GM12878 (cell line): ENCODE results near the gene CMC1. TPM values are rescaled to one million over a fixed set of nuclear protein-coding genes. Genes with fewer than 3 reads are reported as not detected.

Experiments used
- ATAC-seq: fragments of 200-7000 bp; cut with Tn5 transposase; 3 replicates; pipeline ENCODE4 v1.9.1; 2020; ENCODE audit warnings: mild to moderate bottlenecking, moderate library complexity
- BruUV-seq: library from RNA; stranded (reverse); fragments of 400-500 nt; replicated peaks from 2 replicates; lab custom pipeline; 2021; lab: Mats Ljungman, UMichigan
- CTCF ChIA-PET: fragments of 300-600 bp; sonication (Branson Sonifier 250); formaldehyde crosslinking; extraction: SDS; loops from one replicate; lab custom pipeline; 2021; ENCODE audit warnings: inconsistent platforms; lab: Yijun Ruan, JAX
- POLR2A ChIA-PET: fragments of 350-600 bp; formaldehyde crosslinking; extraction: SDS; loops from one replicate; lab custom pipeline; 2021; ENCODE audit warnings: inconsistent platforms; lab: Charles Lee
- RAD21 ChIA-PET: fragments of 300-600 bp; sonication (Branson Sonifier 250); formaldehyde crosslinking; loops from one replicate; lab custom pipeline; 2023; ENCODE audit warnings: antibody characterized with exemption; ENCODE audit not compliant: unreplicated experiment; lab: Charles Lee
- SMC1A ChIA-PET: fragments of 300-600 bp; sonication (Branson Sonifier 250); formaldehyde crosslinking; loops from one replicate; lab custom pipeline; 2023; ENCODE audit not compliant: unreplicated experiment, uncharacterized antibody; lab: Charles Lee
- DNase-seq: peaks from one replicate; pipeline ENCODE4 v3.0.0-alpha.2; 2011; ENCODE audit warnings: low read depth, low spot score
- FAIRE-seq: peaks from 3 replicates; lab custom pipeline; 2011; peaks lifted over from hg19 to GRCh38; lab: Jason Lieb, UNC
- H2AFZ ChIP-seq: 2 replicates; pipeline ENCODE4 v1.6.0; 2011; ENCODE audit warnings: low read depth, low read length, control low read depth; ENCODE audit not compliant: control insufficient read depth
- H3K27ac ChIP-seq: 2 replicates; pipeline ENCODE4 v1.5.1; 2011; ENCODE audit warnings: control low read depth; ENCODE audit not compliant: control insufficient read depth, insufficient read depth
- H3K27me3 ChIP-seq, 2 experiments: replicated peaks in 1 of 2; 2 replicates each; pipeline versions ENCODE4 v1.6.0 to v1.6.1; 2011; ENCODE audit warnings: low read length in 1 of 2; ENCODE audit not compliant: control insufficient read depth in 2 of 2, insufficient read depth in 2 of 2
- H3K36me3 ChIP-seq, 2 experiments: 2 replicates each; pipeline ENCODE4 v1.5.1; 2011; ENCODE audit warnings: low read length in 1 of 2; ENCODE audit not compliant: control insufficient read depth in 2 of 2, insufficient read depth in 2 of 2
- H3K4me1 ChIP-seq: 2 replicates; pipeline ENCODE4 v1.6.1; 2011; ENCODE audit warnings: mild to moderate bottlenecking, low read length, moderate library complexity, mixed read lengths; ENCODE audit not compliant: control insufficient read depth, insufficient read depth
- H3K4me2 ChIP-seq: 2 replicates; pipeline ENCODE4 v1.6.0; 2011; ENCODE audit warnings: control low read depth; ENCODE audit not compliant: control insufficient read depth, insufficient read depth
- H3K4me3 ChIP-seq: fragments of 200-600 bp; sonication (generic); 2 replicates; pipeline ENCODE4 v1.5.1; 2016
- H3K79me2 ChIP-seq: 2 replicates; pipeline ENCODE4 v1.6.0; 2011; ENCODE audit warnings: low read length; ENCODE audit not compliant: control insufficient read depth, insufficient read depth
- H3K9ac ChIP-seq: 2 replicates; pipeline ENCODE4 v1.8.0; 2011; ENCODE audit warnings: low read length, control low read depth, mixed read lengths; ENCODE audit not compliant: control insufficient read depth, insufficient read depth
- H3K9me3 ChIP-seq: replicated peaks from 3 replicates; pipeline ENCODE4 v1.5.1; 2011; ENCODE audit warnings: mild to moderate bottlenecking, low read length; ENCODE audit not compliant: control insufficient read depth, insufficient read depth
- H4K20me1 ChIP-seq: 2 replicates; pipeline ENCODE4 v1.6.0; 2011; ENCODE audit not compliant: control insufficient read depth, insufficient read depth
- BRCA1 ChIP-seq: IDR thresholded peaks from 2 replicates; pipeline ENCODE4 v1.6.1; 2011; ENCODE audit warnings: low read depth, low read length, improper control_type of control experiment
- GATAD2B ChIP-seq: fragments of 450-650 bp; conservative IDR thresholded peaks from 2 replicates; pipeline ENCODE4 v1.6.1; 2017; ENCODE audit warnings: low read depth, mild to moderate bottlenecking, moderate library complexity
- IKZF1 ChIP-seq: fragments of 450-650 bp; conservative IDR thresholded peaks from 2 replicates; pipeline ENCODE4 v1.6.1; 2017; ENCODE audit warnings: antibody characterized with exemption, mild to moderate bottlenecking
- KDM1A ChIP-seq: fragments of 200-600 bp; sonication (generic); IDR thresholded peaks from 2 replicates; pipeline ENCODE4 v1.6.1; 2016; ENCODE audit warnings: borderline replicate concordance
- MXI1 ChIP-seq: fragments of 150-350 bp; IDR thresholded peaks from 2 replicates; pipeline ENCODE4 v1.6.1; 2011; ENCODE audit warnings: low read depth, mild to moderate bottlenecking, inconsistent platforms, low read length, improper control_type of control experiment
- POLR2AphosphoS2 ChIP-seq: IDR thresholded peaks from 2 replicates; pipeline ENCODE4 v1.6.1; 2011; ENCODE audit warnings: low read depth, mild to moderate bottlenecking, low read length, improper control_type of control experiment, moderate library complexity
- SMAD1 ChIP-seq: fragments of 450-650 bp; IDR thresholded peaks from 2 replicates; pipeline ENCODE4 v1.6.1; 2018; ENCODE audit warnings: mild to moderate bottlenecking, low read depth; ENCODE audit not compliant: partially characterized antibody
- TCF3 ChIP-seq: IDR thresholded peaks from 2 replicates; pipeline ENCODE4 v1.6.1; 2012; ENCODE audit warnings: low read depth, mild to moderate bottlenecking, low read length, borderline replicate concordance; ENCODE audit not compliant: insufficient read depth
- ZBED1 ChIP-seq: IDR thresholded peaks from 2 replicates; pipeline ENCODE4 v1.6.1; 2016; ENCODE audit warnings: borderline replicate concordance
- WGBS: methylation state at CpG from one replicate; pipeline ENCODE4 v1.1.6; 2016; ENCODE audit warnings: low lambda C conversion rate; ENCODE audit not compliant: insufficient replicate concordance, insufficient coverage; ENCODE audit errors: missing lambda C conversion rate; 5-methylcytosine and 5-hydroxymethylcytosine counted together
- in situ Hi-C: fragments of 300-500 bp; cut with MboI; formaldehyde crosslinking; loops from 9 replicates; pipeline ENCODE4 v1.14.3; 2018; ENCODE audit warnings: mixed read lengths
- intact Hi-C: fragments of 100-400 bp; cut with micrococcal nuclease; formaldehyde crosslinking; loops from one replicate; pipeline ENCODE4 v1.14.2; 2022; ENCODE audit not compliant: unreplicated experiment
- polyA plus RNA-seq, 11 experiments: library from polyadenylated mRNA; depleted of rRNA in 4 of 11; unstranded in 6 of 11; stranded (reverse) in 5 of 11; fragments of >200 nt; fragmentation: Nextera tagmentation in 4 of 11; fragmentation: Illumina TruSeq in 1 of 11; extraction: Ambion mirVana in 4 of 11; extraction: Trizol in 1 of 11; gene quantifications; 1 replicate in 1 of 11; 2 replicates in 10 of 11; pipeline versions ENCODE4 v1.2.1 to v1.2.3, GENCODE V29; 2011 to 2016; ENCODE audit warnings: inconsistent platforms in 2 of 11, missing spikeins in 2 of 11, low read depth in 1 of 11
- total RNA-seq, 4 experiments: library from RNA; depleted of rRNA in 3 of 4; stranded (reverse); fragments of >200 nt in 3 of 4; fragmentation: Illumina TruSeq in 1 of 4; extraction: Trizol in 1 of 4; gene quantifications; 2 replicates each; pipeline versions ENCODE4 v1.2.1 to v1.2.3, GENCODE V29; 2013 to 2021
- TF ChIP-seq, protein P1 (sequence below): fragments of 450-650 bp; IDR thresholded peaks from 2 replicates; pipeline ENCODE4 v1.6.1; 2017; ENCODE audit warnings: mild to moderate bottlenecking, low read depth, inconsistent platforms; ENCODE audit not compliant: poor library complexity, severe bottlenecking
- TF ChIP-seq, protein P2 (sequence below): IDR thresholded peaks from 2 replicates; pipeline ENCODE4 v1.6.1; 2011; ENCODE audit warnings: low read depth, low read length, improper control_type of control experiment, borderline replicate concordance
- TF ChIP-seq, protein P3 (sequence below): fragments of 450-650 bp; IDR thresholded peaks from 2 replicates; pipeline ENCODE4 v1.6.1; 2016; ENCODE audit warnings: mild to moderate bottlenecking
- TF ChIP-seq, protein P4 (sequence below): fragments of 450-650 bp; IDR thresholded peaks from 2 replicates; pipeline ENCODE4 v1.6.1; 2017; ENCODE audit warnings: mild to moderate bottlenecking, moderate library complexity

Gene CMC1
- total and polyA plus RNA-seq, 10 of the 15 experiments (the other 5 are each of a cell fraction or from before 2014, with no cell fraction given): 12.3 to 118 (median 29.3) TPM

DNA sequence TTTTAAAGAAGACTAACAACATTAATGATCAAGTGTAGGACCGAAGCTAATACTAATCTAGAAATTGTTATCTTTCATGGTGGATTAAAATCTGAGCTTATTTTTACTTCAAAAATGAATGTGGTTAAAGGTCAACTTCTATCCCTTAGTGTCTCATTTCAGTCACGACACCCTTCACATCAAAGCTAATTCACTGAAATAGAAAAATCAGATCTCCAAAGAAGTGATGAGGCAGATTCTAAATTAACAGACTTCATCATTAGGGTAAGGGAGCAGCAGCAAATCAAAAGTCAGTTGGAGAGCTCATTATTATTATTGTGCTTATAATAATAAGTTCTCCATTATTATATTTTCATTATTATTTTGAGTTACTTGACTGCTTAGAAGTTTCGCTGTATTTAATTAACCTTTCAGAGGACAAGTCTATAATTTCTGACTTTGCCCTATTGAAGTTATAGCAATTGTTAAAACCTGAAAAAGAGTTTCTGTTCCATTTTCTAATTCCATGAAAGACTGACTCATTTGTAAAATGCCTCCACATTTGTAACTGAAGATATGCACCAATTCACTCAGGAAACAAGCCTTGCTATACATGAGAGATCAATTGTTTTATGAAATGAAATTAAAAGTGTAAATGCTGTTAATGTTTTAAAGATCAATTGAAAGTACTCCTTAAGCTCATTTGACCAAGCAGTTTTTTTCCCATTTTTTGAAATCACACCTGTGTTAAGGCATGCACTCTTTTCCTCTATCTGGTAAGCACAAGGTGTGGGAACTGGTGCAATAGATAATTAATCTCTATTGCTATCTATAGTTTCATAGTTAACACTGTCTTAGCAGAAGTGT, 23.1 kb upstream of the CMC1 start:
- Histone ChIP-seq H3K9ac (no peak overlapping the region), H3K4me2 (no peak overlapping the region), H3K27me3 (no peaks in the 10 kb centered on the region), H3K79me2 (no peaks in the 10 kb centered on the region), H3K4me1 (no peaks in the 10 kb centered on the region), H2AFZ (no peak overlapping the region), H3K4me3 (no peak overlapping the region), H4K20me1 (no peaks in the 10 kb centered on the region), H3K36me3 (no peaks in the 10 kb centered on the region), H3K27ac (no peak overlapping the region), H3K9me3 (peaks cover 2% of the 10 kb centered on the region; the same call in 2 of the 3 replicates)
- ChIA-PET SMC1A (interaction anchor here (0.6 to 3.9 kb wide), 45 partner anchors 9 to 506 kb away, joined by 3 to 62 read pairs (median 6); partner anchors contain the start of genes CMC1 and EOMES), RAD21 (interaction anchor here (0.7 to 3.7 kb wide), 46 partner anchors 9 to 506 kb away, joined by 3 to 70 read pairs (median 5); partner anchors contain the start of genes CMC1 and EOMES), CTCF (interaction anchor here (0.6 to 2.5 kb wide), 22 partner anchors 11 to 513 kb away, joined by 3 to 10 read pairs (median 4); no protein-coding TSS in a partner anchor), POLR2A (interaction anchor here (0.6 to 2.1 kb wide), 16 partner anchors 13 to 506 kb away, joined by 3 to 11 read pairs (median 4); no protein-coding TSS in a partner anchor)
- in situ Hi-C loops (no loop called here), intact Hi-C loops (loop anchor here (1.0 to 5.0 kb wide), 2 partner anchors 81 to 181 kb away; no protein-coding TSS in a partner anchor)
- 53% methylated on average over 3 of the region's 3 CpGs for WGBS
- FAIRE-seq: no peak
- peak; percentile 28 for DNase-seq
- no TSS peak for BruUV-seq
- ATAC-seq: peak; percentile 91
- TF ChIP-seq, protein P1, sequence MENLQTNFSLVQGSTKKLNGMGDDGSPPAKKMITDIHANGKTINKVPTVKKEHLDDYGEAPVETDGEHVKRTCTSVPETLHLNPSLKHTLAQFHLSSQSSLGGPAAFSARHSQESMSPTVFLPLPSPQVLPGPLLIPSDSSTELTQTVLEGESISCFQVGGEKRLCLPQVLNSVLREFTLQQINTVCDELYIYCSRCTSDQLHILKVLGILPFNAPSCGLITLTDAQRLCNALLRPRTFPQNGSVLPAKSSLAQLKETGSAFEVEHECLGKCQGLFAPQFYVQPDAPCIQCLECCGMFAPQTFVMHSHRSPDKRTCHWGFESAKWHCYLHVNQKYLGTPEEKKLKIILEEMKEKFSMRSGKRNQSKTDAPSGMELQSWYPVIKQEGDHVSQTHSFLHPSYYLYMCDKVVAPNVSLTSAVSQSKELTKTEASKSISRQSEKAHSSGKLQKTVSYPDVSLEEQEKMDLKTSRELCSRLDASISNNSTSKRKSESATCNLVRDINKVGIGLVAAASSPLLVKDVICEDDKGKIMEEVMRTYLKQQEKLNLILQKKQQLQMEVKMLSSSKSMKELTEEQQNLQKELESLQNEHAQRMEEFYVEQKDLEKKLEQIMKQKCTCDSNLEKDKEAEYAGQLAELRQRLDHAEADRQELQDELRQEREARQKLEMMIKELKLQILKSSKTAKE: peak; percentile 60
- no peak for TF ChIP-seq ZBED1
- TF ChIP-seq, protein P2, sequence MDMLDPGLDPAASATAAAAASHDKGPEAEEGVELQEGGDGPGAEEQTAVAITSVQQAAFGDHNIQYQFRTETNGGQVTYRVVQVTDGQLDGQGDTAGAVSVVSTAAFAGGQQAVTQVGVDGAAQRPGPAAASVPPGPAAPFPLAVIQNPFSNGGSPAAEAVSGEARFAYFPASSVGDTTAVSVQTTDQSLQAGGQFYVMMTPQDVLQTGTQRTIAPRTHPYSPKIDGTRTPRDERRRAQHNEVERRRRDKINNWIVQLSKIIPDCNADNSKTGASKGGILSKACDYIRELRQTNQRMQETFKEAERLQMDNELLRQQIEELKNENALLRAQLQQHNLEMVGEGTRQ: no peak
- TF ChIP-seq POLR2AphosphoS2: no peak
- TF ChIP-seq MXI1: peak; percentile 54; the same call in 1 of the 2 replicates
- TF ChIP-seq BRCA1: no peak
- TF ChIP-seq GATAD2B: peak; percentile 94
- no peak for TF ChIP-seq KDM1A
- peak; percentile 48 for TF ChIP-seq SMAD1
- TF ChIP-seq IKZF1: peak; percentile 95
- TF ChIP-seq TCF3: no peak
- TF ChIP-seq, protein P3, sequence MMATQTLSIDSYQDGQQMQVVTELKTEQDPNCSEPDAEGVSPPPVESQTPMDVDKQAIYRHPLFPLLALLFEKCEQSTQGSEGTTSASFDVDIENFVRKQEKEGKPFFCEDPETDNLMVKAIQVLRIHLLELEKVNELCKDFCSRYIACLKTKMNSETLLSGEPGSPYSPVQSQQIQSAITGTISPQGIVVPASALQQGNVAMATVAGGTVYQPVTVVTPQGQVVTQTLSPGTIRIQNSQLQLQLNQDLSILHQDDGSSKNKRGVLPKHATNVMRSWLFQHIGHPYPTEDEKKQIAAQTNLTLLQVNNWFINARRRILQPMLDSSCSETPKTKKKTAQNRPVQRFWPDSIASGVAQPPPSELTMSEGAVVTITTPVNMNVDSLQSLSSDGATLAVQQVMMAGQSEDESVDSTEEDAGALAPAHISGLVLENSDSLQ: no peak
- TF ChIP-seq, protein P4, sequence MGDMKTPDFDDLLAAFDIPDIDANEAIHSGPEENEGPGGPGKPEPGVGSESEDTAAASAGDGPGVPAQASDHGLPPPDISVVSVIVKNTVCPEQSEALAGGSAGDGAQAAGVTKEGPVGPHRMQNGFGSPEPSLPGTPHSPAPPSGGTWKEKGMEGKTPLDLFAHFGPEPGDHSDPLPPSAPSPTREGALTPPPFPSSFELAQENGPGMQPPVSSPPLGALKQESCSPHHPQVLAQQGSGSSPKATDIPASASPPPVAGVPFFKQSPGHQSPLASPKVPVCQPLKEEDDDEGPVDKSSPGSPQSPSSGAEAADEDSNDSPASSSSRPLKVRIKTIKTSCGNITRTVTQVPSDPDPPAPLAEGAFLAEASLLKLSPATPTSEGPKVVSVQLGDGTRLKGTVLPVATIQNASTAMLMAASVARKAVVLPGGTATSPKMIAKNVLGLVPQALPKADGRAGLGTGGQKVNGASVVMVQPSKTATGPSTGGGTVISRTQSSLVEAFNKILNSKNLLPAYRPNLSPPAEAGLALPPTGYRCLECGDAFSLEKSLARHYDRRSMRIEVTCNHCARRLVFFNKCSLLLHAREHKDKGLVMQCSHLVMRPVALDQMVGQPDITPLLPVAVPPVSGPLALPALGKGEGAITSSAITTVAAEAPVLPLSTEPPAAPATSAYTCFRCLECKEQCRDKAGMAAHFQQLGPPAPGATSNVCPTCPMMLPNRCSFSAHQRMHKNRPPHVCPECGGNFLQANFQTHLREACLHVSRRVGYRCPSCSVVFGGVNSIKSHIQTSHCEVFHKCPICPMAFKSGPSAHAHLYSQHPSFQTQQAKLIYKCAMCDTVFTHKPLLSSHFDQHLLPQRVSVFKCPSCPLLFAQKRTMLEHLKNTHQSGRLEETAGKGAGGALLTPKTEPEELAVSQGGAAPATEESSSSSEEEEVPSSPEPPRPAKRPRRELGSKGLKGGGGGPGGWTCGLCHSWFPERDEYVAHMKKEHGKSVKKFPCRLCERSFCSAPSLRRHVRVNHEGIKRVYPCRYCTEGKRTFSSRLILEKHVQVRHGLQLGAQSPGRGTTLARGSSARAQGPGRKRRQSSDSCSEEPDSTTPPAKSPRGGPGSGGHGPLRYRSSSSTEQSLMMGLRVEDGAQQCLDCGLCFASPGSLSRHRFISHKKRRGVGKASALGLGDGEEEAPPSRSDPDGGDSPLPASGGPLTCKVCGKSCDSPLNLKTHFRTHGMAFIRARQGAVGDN: 0 out of 2 replicates have a peak, but pooled peaks have one; percentile 11
